Mucosa of descending colon (tissue), 3 donors: ENCODE data around the gene MYBPC2. TPM values are rescaled to one million over a fixed set of nuclear protein-coding genes. Genes with fewer than 3 reads are reported as not detected.

Source experiments
- ATAC-seq: fragments of 200-7000 bp; cut with Tn5 transposase; one replicate; pipeline ENCODE4 v1.9.1; 2020; ENCODE audit warnings: mild to moderate bottlenecking, moderate library complexity
- DNase-seq, 3 donors: peaks; one replicate each; pipeline ENCODE4 v3.0.0-alpha.2; 2020
- H3K36me3 ChIP-seq: fragments of 200-600 bp; one replicate; pipeline ENCODE4 v1.8.0; 2021; ENCODE audit warnings: low read depth, mild to moderate bottlenecking
- H3K4me1 ChIP-seq: fragments of 200-600 bp; one replicate; pipeline ENCODE4 v1.8.0; 2021; ENCODE audit warnings: low read depth, mild to moderate bottlenecking
- H3K4me3 ChIP-seq: fragments of 200-600 bp; one replicate; pipeline ENCODE4 v1.8.0; 2021; ENCODE audit warnings: mild to moderate bottlenecking
- H3K9me3 ChIP-seq: fragments of 200-600 bp; one replicate; pipeline ENCODE4 v1.8.0; 2021; ENCODE audit warnings: mild to moderate bottlenecking
- CTCF ChIP-seq: fragments of 200-600 bp; IDR thresholded peaks from one replicate; pipeline ENCODE4 v1.8.0; 2022; ENCODE audit warnings: antibody characterized with exemption, mild to moderate bottlenecking
- intact Hi-C, 2 donors: fragments of 100-400 bp; cut with DNase I in 1 of 2; cut with micrococcal nuclease in 1 of 2; formaldehyde crosslinking; loops; one replicate each; pipeline versions ENCODE4 v1.11.0 to v1.11.1; 2022; cut with DNase I, micrococcal nuclease
- total RNA-seq, 3 donors: library from RNA; stranded (reverse); fragmentation: NEBNext Ultra II Directional in 2 of 3; extraction: Animal tissue kit (Norgen Biotek cat#: 25700) in 2 of 3; gene quantifications; one replicate each; pipeline versions ENCODE4 v1.2.1 to v1.2.4, GENCODE V29; 2021 to 2023
- donor health status: DM: no; HTN: no; CAD: no; lungs with moderate emphysema.
- donor health status: DM: no; HTN: no; CAD: no.
- donor health status: DM: no; HTN: yes; CAD: no.

MYBPC2 gene
- total RNA-seq, 3 donors from 2014 or later = 0.10 to 0.14 TPM; not detected in 1

- DNase-seq (peak in 1 of 3 donors; percentile 24), ATAC-seq (peak; percentile 20)
- H3K4me3 ChIP-seq = no peak overlapping the region
- H3K9me3 ChIP-seq = no peaks in the 10 kb centered on the region
- TF ChIP-seq CTCF = no peak
- intact Hi-C loops = no loop called here
- H3K36me3 ChIP-seq = no peaks in the 10 kb centered on the region
- no peaks in the 10 kb centered on the region for H3K4me1 ChIP-seq
Observed at GRCh38 chr19:50496189-50497021, 63.7 kb downstream of the MYBPC2 start.

GRCh38 chr19:50497022-50497405 is 64.3 kb downstream of the MYBPC2 start:
- Histone ChIP-seq H3K36me3 (no peaks in the 10 kb centered on the region), H3K9me3 (no peaks in the 10 kb centered on the region), H3K4me1 (no peaks in the 10 kb centered on the region), H3K4me3 (no peak overlapping the region)
- intact Hi-C loops = no loop called here
- DNase-seq = peak in 1 of 3 donors; percentile 13
- TF ChIP-seq CTCF = no peak
- no peak for ATAC-seq

- no peak for ATAC-seq
- Histone ChIP-seq H3K36me3 (no peaks in the 10 kb centered on the region), H3K4me3 (no peak overlapping the region), H3K9me3 (no peaks in the 10 kb centered on the region), H3K4me1 (no peaks in the 10 kb centered on the region)
- no peak for TF ChIP-seq CTCF
- DNase-seq = no peak
- intact Hi-C loops = no loop called here
Observed at GRCh38 chr19:50498219-50499056, 65.7 kb downstream of the MYBPC2 start.

- peak; percentile 34 for ATAC-seq
- no peak overlapping the region for H3K4me3 ChIP-seq
Observed at GRCh38 chr19:50500060-50500752, 67.5 kb downstream of the MYBPC2 start.

More at GRCh38 chr19:50500060-50500752, 67.5 kb downstream of the MYBPC2 start:
- peak in 1 of 3 donors; percentile 48 for DNase-seq
- H3K9me3 ChIP-seq = no peaks in the 10 kb centered on the region
- no peaks in the 10 kb centered on the region for H3K36me3 ChIP-seq
- intact Hi-C loops = no loop called here
- no peaks in the 10 kb centered on the region for H3K4me1 ChIP-seq
- no peak for TF ChIP-seq CTCF
